DMS53 treated with DMSO at 0.1 percent for 48 hours (cell line): ENCODE data around the gene SLC22A31.
"Not testable (repeated sequence)": the region's sequence is repeated elsewhere in the genome, so short reads cannot be mapped to it uniquely, and the experiment has no call there.

Experiments used
- DNase-seq: peaks from one replicate; lab custom pipeline; 2025; ENCODE audit not compliant: unreplicated experiment; lab: John Stamatoyannopoulos, UW

The SLC22A31 gene

DNA sequence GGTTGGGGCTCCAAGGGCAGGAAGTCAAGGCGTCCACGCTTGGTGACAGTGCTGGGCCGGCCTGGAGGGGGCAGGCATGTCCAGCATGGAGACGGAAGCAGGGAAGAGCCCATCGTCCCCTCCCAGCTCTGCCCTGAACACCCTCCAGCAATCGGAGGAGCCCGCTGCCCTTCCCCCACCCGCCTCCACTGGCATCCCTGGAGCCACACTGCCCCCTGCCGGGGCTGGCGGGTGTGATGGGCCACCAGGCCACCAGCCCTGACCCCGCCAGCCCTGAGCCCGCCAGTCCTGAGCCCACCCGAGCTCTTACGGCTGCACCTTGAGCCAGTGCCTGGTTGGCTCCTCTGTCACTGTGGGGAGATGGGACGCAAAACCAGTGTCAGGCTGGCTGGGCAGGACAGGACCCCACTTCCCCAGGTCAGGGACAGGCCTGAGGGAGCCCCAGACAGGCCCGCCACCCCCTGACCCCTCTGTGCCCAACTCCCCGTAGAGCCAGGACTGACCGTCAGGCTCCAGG lies 32.9 kb downstream of the SLC22A31 start:
- DNase-seq, result peak; percentile 51

DNA sequence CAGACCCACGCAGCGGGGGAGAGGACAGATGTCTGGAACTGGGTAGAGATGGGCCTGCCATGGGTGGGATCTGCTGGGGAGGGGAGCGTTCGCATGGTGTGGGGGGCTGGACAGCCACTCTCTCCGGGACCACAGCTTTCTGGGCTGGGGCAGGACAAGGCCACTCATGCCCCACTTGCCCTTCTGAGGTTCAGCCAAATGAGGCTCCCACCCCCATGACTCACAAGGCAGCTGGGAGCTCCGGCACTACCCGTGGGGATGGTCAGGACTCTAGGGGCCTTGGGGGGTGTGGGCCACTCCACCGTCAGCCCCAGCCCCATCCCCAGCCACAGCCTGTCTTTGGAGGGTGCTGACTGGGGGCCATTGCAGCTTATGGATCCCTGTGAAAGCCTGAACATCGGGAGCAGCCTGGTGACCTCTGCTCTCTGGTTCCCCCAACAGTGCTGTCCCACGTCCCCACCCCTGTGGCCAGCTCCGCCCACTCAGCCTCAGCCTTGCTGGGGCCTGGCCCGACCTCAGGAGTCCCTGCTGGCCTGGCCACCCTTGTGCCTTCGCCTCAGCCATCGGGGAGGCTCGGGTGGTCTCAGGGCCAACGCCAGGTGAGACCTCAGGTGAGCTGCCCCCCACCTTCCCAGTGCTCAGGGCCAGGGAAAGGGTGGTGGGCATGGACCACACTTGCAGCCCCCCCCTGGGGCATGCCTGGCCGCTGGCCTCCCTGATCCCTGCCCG lies 33.5 kb downstream of the SLC22A31 start:
- DNase-seq, result no peak

DNA sequence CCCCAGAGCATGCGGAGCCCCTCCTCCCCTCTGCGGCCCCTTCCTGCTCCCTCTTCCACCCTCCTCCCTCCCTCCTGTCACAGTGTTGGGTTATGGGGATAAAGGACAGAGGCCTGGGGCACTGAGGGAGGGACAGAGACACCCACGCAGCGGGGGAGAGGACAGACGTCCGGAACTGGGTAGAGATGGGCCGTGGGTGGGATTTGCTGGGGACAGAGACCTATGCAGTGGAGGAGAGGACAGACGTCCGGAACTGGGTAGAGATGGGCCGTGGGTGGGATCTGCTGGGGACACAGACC lies 34.7 kb downstream of the SLC22A31 start:
- not testable (repeated sequence) for DNase-seq

DNA sequence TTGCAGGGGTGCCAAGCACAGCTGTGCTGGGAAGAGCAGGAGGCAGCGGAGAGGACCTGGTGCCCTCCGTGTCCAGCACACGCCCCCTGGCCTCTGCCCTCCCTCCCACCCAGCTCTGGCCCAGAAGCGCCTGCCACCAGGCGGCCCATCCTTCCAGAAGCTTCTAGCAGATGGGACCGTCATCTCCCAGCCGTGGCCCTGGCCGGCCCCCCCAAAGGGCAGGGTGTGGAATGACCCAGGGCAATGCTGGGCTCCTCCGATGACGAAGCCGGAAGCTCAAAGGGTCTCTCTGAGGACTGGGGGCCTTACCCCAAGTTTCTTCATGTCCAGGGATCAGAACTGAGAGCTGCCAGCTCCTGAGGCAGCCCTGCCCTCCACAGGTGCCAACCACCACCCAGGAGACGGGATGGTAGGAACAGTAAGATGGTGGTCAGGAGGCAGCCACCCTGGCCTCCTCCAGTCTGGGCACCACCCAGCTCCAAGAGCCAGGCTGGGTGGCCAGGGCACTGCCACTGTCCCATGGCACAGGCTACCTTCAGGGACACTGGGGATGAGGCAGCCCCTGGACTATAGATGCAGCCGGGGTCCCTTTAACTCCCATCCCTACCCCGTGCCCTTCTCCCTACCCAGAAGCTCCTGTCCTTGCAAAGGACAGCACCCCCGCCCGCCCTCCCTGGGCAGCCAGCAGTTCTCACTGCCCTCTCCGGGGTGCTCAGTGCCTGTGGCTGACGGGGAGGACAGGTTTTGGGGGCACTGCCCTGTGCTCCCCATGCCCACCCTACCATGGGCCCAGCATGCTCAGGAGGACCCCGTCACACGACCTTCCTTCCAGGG lies 35.3 kb downstream of the SLC22A31 start:
- DNase-seq, result no peak

DNA sequence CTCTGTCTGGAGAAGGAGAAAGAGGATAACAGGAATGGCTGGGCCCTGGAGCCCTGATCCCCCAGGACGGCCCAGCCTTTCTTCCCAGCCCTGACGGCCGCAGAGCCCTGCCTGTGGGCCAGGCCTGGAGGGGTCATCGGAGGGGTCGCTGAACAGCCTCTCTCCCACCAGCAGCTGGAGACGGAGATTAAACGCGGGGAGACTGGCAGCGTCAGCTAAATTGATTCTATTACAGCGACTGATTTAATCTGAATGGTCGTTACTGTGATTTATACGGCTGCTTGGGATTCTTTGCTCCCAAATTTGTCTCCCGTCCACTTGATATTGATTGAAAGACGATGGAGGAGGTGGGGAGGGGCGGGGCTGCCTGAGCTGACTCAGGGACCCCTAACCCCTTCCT lies 35.9 kb downstream of the SLC22A31 start:
- DNase-seq, result no peak

DNA sequence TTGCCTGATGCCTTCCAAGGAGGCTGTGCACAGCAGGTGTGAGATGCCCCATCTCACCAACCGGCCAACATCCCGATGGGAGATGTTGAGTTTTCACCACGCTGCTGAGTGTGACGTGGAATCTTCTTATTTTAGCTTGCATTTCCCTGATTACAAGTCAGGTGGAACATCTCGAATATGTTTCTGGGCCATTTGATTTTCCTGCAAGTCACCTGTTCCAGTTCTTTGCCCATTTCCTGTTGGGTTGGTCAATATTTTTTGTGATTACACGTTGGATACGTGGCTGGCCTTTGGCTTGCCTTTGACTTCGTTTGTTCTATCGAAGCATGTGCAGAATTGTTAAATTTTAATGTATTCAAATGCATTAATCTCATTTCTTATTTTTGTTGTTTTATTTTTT lies 37.0 kb downstream of the SLC22A31 start:
- DNase-seq, result no peak

DNA sequence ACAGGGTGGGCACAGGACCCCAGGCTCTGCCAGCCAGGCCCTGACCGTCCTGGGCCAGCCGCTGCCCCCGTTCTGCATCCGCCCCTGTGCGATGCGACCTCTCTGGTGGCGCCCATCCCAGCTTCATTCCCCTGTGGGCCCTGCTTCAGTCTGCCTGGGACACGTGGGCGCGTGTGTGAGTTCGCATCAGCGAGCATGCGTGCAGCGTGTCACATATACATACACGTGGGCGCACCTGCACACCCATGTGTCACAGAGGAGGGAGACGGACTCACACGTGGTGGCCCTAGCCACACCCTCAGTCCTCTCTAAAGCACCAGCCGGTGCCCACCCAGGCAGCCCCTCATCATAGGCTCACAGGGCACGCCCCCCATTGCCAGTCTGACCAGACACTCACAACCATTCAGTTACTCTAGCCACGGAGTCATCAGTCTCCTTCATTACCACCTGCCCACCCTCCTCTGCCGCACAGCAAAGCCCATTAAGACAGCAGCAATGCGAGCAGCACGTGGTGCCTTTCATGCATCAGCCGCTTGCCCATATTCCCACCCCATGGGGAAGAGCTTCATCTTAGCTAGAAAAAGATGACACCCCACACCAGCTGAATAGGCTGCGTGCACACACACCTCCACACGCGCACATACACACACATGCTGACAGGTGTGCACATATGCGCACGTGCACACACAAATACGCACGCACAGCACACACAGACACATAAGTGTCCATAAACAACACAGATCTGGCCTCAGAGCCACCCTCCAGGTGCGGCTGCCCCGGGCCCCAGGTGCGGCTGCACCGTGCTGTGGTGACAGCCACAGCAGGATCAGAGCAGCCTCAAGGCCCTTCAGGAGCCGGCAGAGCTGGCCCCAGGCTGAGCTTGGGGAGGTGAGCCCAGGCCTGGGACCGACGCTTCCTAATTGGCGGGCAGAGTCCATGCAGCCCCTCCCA lies 38.3 kb downstream of the SLC22A31 start:
- no peak for DNase-seq

DNA sequence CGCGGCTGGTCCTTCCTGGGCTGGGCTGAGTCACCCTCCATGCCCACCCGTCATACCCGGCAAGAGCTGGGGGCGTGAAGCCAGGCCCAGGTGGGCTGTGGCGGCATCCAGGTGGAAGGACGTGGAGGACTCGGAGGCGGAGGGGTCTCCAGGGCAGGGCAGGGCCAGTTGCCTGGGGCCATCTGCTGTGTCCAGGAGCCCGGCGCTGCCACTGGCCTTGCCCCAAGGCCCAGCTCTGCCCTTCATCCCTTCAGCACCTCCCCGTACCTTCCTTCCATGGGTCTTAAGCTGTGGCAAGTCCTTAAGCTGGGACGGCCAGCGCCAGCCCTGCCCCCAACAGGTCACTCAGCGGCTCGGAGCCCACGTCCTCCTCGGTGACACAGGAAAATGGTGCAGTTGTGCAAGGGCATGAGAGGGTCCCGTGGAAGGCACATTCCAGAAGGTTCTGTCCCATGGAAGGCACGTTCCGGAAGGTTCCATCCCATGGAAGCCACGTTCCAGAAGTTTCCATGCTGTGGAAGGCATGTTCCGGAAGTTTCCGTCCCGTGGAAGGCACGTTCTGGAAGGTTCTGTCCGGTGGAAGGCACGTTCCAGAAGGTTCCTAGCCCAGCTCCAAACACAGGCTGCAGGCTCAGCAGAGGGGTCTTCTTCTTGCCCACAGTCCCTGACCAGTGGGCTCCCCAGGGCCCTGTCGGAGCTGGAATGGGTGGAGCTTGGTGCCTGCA lies 39.2 kb downstream of the SLC22A31 start:
- no peak for DNase-seq

DNA sequence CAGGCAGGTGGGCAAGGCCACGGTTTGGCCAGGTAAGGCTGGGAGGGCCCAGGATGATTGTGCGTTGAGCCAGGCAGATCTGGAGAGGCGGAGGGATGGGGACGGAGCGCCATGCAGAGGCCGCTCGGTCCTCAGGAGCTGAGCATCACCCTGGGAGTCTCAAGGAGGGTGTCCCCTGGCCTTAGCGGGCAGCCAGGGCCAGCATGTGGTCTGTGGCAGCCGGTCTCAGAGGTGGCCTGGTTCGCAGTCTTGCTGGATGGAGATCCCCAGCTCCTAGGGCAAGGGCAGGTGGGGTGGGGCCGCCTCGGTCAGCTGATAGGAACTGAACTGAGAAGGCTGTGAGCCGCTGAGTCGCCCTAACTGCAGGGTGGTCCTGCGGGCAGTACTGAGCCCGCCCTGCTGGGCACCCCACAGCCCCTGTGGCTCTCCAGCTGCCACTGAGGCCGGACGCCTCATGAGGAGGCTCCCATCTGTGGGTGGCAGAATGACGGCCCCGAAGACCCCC lies 40.4 kb downstream of the SLC22A31 start:
- no peak for DNase-seq

DNA sequence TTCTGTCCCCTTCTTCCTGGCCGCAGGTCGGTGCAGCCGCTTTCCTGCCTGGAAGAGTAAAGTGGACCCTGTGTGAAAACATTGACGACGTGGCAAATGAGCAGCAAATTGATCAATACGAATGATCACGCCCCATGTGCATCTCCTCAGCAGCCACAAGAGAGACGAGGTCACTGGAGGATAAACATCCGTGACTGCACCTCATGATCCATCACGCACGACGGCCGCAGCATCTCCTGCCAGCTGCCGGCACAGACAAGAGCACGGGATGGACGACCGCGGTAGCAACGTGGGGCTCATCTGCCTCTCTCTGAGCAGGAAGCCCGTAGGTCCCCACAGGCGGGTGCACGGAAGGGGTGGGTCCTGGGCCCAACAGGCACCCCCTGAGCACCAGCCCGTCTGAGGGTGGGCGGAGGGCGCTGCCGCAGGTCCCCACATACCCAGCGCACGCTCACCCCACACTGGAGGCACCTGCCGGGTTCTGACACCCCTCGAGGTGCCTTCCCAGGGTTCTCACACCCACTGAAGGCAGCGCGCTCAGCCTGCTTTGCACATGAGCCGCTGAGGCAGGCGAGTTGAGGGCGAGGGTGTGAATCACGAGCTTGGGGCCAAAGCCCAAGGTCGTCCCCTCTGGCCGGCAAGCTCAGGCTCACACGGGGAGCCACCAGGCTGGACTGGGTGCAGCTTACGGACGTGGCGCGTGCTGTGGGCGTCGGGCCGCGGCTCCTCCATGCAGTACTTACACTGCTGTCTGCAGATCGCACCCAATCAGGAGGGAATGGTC lies 41.1 kb downstream of the SLC22A31 start:
- no peak for DNase-seq

DNA sequence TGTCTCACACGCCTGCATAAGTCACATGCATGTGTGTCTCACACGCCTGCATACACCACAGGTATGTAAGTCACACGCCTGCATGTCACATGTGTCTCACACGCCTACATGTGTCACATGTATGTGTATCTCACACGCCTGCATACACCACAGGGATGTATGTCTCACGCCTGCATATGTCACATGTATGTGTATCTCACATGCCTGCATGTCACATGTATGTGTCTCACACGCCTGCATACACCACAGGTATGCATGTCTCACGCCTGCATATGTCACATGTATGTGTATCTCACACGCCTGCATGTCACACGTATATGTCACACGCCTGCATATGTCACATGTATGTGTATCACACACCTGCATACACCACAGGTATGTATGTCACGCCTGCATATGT lies 42.6 kb downstream of the SLC22A31 start:
- DNase-seq, result no peak

DNA sequence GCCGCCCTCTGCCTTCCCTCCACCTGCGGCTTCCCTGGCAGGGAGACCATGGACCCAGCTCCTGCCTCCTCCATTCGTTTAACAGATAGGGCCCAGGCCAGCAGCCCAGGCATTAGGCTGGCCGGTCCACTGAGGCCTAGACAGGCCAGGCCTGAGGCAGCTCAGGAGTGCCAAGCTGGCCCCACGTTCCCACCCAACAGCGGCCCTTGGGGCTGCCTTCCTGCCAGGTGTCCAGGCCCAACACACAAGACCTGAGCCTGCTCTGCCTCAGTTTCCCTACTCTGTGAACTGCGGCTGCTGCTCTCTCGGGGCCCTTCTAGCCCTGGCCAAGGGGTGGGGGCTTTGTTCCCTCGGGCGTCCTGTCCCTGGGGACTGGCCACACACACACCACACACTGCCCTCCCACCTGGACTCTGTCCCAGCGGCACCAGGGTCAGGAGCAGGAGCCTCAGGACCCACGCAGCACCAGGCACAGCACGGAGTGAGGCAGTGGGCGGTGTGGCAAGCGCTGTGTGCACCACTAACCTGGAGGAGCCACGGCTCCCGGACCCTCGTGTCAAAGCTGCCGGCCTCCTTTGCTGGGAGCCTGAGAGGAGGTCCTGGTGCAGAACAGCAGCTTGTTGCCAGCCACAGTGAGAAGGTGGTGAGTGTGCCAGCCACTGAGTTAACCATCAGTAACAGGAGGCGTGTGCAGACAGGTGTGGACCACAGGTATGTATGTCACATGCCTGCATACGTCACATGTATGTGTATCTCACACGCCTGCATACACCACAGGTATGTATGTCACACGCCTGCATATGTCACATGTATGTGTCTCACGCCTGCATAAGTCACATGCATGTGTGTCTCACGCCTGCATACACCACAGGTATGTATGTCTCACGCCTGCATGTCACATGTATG lies 43.3 kb downstream of the SLC22A31 start:
- no peak for DNase-seq

DNA sequence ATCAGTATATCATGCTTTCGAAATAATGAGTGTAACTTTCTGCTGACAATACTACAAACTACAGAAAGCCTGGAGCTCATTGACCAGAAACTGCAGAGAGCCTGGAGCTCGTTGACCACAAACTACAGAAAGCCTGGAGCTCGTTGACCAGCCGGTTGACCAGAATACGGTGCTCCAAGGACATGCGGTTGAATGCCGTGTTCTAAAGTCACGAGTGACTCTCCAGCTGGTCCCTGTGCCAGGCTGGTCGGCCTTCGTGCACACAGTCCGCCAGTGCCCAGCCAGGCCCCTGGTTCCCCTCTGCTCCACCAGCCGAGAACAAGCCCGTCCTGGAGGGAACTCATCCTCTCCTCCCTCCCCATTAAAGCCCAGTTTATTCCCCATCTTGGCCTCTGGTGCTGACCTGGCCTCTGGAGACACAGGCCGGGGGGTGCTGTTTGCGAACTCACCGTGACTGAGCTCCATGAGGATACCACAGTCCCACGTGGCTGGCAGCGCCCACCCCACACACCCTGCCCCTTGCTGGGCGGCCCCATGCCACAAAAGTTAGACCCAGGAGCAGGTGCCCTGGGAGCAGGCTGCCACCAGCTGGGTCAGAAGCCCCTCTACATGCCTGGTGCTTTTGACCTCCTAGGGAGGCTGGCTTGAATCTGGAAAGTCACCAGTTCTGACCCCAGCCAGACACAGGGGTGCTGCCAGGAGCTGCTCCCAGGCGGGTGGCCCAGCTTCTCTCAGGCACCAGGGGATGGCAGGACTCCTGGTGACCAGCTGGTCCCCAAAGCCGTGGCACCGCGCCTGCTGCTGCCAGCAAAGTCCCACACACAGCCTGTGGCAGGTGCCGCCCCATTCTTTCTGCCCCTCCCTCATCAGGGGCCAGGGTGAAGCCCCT lies 44.2 kb downstream of the SLC22A31 start:
- DNase-seq, result no peak

DNA sequence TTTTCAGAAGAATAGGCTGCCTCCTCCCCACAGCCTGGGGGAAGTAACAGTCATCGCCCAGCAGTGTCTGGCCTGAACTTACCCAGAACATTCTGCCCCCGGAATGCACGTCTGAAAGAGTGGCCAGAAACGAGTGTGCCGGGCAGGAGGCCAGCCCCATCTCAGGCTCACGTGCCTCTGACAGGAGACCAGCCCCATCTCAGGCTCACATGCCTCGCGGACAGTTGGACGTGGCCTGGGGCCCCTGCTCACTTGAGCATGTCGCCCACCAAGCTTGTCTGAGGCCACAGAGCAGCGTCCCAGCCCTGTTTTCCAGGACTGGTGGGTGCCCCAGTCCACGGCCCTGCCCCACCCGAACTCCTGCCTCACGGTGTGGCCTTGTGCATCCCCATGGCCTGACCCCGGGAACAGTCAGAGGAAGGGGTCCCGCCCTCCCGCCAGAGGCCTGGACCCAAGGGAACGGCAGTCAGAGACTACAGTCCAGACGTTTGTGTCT lies 45.1 kb downstream of the SLC22A31 start:
- no peak for DNase-seq

DNA sequence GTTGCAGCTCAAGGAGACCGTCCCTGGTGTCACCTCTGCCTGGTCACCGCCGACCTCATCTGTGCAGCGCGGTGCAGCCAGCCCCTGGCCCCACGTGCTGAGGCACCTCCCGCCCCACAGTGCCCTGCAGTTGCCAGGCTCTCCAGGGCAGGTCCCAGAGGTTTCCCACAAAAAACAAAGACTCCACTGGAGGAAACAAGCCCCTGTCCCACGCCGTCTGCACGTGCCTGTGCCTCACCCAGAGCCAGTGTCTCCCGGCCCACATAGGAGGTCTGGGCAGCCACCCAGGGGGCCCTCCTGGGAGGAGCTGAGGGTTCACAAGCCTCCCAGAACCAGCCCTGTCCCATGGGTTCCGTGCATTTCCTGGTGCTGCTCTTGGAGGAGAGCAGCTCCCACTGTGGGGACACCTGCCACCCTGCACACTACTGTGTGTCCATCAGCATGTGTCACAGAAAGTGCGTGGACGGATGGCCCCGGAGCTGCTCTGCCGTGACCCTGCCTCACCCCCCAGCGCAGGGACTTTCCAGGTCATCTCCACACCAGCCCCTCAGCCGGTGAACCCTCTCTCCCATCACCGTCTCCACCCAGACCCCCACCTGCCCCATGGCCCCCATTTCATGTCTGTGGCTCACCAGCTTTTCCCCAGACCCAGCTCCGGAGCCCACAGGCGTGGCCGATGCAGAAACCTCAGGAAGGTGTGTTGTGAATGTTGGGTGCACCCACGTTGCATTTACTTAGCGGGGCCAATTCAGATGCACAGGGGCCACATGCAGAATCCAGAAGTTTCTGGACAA lies 45.8 kb downstream of the SLC22A31 start:
- DNase-seq, result no peak

DNA sequence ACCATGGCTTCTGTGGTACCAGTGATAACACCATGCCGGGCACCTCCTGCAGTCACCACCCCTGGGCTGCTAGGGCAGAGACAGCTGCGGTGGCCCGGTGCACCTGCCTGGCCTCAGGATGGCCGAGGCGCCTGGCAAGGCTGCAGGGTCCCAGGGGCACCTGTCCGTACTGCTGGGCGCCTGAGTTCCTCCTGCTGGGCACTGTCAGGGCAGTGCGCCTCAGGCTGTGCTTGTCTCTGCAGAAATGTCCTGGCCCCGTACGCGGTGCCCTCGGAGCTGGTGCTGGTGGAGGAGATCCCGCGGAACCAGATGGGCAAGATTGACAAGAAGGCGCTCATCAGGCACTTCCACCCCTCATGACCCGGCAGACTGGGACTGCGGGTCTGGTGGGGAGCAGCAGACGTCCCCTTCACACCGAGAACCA lies 46.5 kb downstream of the SLC22A31 start:
- peak; percentile 12 for DNase-seq
